Cardiac muscle cell (in vitro differentiated cells and primary cell): ENCODE measurements around the gene HMX2. TPM values are rescaled to one million over a fixed set of nuclear protein-coding genes. Genes with fewer than 3 reads are reported as not detected.
A peak's percentile ranks its signal among the peaks of the same experiment; 100 is the strongest.

Experiments used
- DNase-seq, 2 donors: peaks; one replicate each; pipeline versions ENCODE4 v3.0.0 to v3.0.0-alpha.2; 2010 to 2017; ENCODE audit warnings: low read depth in 1 of 2, low spot score in 1 of 2
- H3K27ac ChIP-seq: fragments of 200-600 bp; sonication (generic); 2 replicates; pipeline ENCODE4 v1.5.1; 2016
- H3K27me3 ChIP-seq: fragments of 200-600 bp; sonication (generic); 2 replicates; pipeline ENCODE4 v1.6.0; 2016; ENCODE audit warnings: control low read depth
- H3K36me3 ChIP-seq: fragments of 200-600 bp; sonication (generic); 2 replicates; pipeline ENCODE4 v1.5.1; 2016; ENCODE audit warnings: control low read depth
- H3K4me1 ChIP-seq: fragments of 200-600 bp; sonication (generic); 2 replicates; pipeline ENCODE4 v1.8.1; 2017; ENCODE audit warnings: low read depth, mild to moderate bottlenecking, mixed run types
- H3K4me3 ChIP-seq: fragments of 200-600 bp; sonication (generic); 2 replicates; pipeline ENCODE4 v1.5.1; 2016; ENCODE audit warnings: mild to moderate bottlenecking
- H3K9me3 ChIP-seq: fragments of 200-600 bp; sonication (generic); 2 replicates; pipeline ENCODE4 v1.5.1; 2017; ENCODE audit warnings: low read depth, mild to moderate bottlenecking, control low read depth
- CTCF ChIP-seq: IDR thresholded peaks from 2 replicates; pipeline ENCODE4 v1.5.1; 2012; ENCODE audit warnings: low read depth, mild to moderate bottlenecking, low read length
- polyA plus RNA-seq: library from polyadenylated mRNA; unstranded; fragments of >200 nt; fragmentation: Nextera tagmentation; extraction: Ambion mirVana; gene quantifications from 2 replicates; pipeline ENCODE4 v1.2.1, GENCODE V29; 2016
- total RNA-seq: library from RNA; depleted of rRNA; stranded (reverse); fragments of >200 nt; gene quantifications from 2 replicates; pipeline ENCODE4 v1.2.3, GENCODE V29; 2016

Gene HMX2
- total and polyA plus RNA-seq, 2 experiments from 2014 or later: not detected

- TF ChIP-seq CTCF: peak; percentile 93
- no peaks in the 10 kb centered on the region for H3K36me3 ChIP-seq
- no peaks in the 10 kb centered on the region for H3K9me3 ChIP-seq
- peaks cover 100% of the 10 kb centered on the region for H3K27me3 ChIP-seq
- DNase-seq: peak; percentile 87 to 93
- no peak overlapping the region for H3K4me3 ChIP-seq
- peaks cover 6% of the 10 kb centered on the region for H3K4me1 ChIP-seq
- H3K27ac ChIP-seq: no peak overlapping the region
Observed at GRCh38 chr10:123132576-123133477, 15.1 kb upstream of the HMX2 start.

- no peaks in the 10 kb centered on the region for H3K36me3 ChIP-seq
- DNase-seq: no peak
- H3K4me1 ChIP-seq: peaks cover 6% of the 10 kb centered on the region
- H3K27ac ChIP-seq: no peak overlapping the region
- no peak for TF ChIP-seq CTCF
- H3K4me3 ChIP-seq: no peak overlapping the region
- no peaks in the 10 kb centered on the region for H3K9me3 ChIP-seq
- H3K27me3 ChIP-seq: peaks cover 100% of the 10 kb centered on the region
Observed at GRCh38 chr10:123133541-123134342, 14.2 kb upstream of the HMX2 start.

DNA sequence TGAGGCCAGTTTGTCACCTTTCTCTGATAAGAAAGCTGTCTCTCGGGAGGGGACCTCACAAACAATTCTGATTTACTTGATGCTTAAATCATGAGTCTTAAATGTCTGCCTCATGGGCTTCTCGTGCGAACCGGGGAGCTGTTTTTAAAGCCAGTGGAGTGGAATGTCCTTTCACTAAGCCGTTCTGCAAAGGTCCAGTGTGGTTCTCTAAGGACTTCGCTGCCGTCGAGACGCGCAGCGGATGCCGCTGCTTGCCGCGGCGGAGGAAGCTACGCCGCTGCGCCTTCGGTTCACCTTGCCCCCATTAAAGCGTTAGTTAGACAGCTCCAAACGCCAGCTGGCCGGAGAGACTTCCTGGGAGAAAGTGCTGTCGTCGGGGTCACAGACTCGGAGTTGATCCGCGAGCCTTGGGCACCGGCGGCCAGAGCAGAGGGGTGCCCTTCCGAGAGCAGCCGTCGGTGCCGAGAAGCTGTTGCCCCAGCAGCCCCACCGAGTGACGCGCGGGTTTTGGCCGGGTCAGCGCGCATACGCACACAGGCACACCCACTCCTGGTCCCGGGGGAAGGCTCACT, 13.5 kb upstream of the HMX2 start:
- TF ChIP-seq CTCF: no peak
- Histone ChIP-seq H3K4me3 (no peak overlapping the region), H3K9me3 (no peaks in the 10 kb centered on the region), H3K27me3 (peaks cover 100% of the 10 kb centered on the region), H3K4me1 (peaks cover 7% of the 10 kb centered on the region), H3K27ac (no peak overlapping the region), H3K36me3 (no peaks in the 10 kb centered on the region)
- no peak for DNase-seq

GRCh38 chr10:123134915-123135414, 13.0 kb upstream of the HMX2 start:
- Histone ChIP-seq H3K4me1 (peaks cover 10% of the 10 kb centered on the region), H3K27me3 (peaks cover 100% of the 10 kb centered on the region), H3K4me3 (peak overlapping the region; percentile 18), H3K9me3 (no peaks in the 10 kb centered on the region), H3K27ac (no peak overlapping the region), H3K36me3 (no peaks in the 10 kb centered on the region)
- DNase-seq: no peak
- no peak for TF ChIP-seq CTCF

GRCh38 chr10:123135415-123136141, 12.4 kb upstream of the HMX2 start, which contains the start of gene HMX3:
HMX3 (plus strand) TSS chr10:123135970; CDS start chr10:123136051, 81 bp downstream.
- Histone ChIP-seq H3K4me3 (peak within 1 kb of the TSS; percentile 18), H3K9me3 (no peaks in the 10 kb centered on the region), H3K36me3 (no peaks in the 10 kb centered on the region), H3K4me1 (peaks cover 10% of the 10 kb centered on the region), H3K27ac (no peak within 1 kb of the TSS), H3K27me3 (peaks cover 100% of the 10 kb centered on the region)
- no peak for TF ChIP-seq CTCF
- peak in 1 of 2 donors; percentile 56 for DNase-seq
